K562 (cell line): ENCODE measurements around the gene PRC1.

Source experiments
- FOS ChIP-seq: IDR thresholded peaks from 3 replicates; pipeline ENCODE4 v1.6.1; 2011; ENCODE audit not compliant: insufficient read length; ENCODE audit errors: extremely low read depth
- RBBP5 ChIP-seq: fragments of 200-600 bp; sonication (generic); IDR thresholded peaks from 2 replicates; pipeline ENCODE4 v1.6.1; 2012; ENCODE audit warnings: borderline replicate concordance, mild to moderate bottlenecking, low read length, control low read depth, inconsistent platforms; ENCODE audit not compliant: insufficient read depth, poor library complexity, severe bottlenecking
- TF ChIP-seq, protein P1 (sequence below): IDR thresholded peaks from 2 replicates; pipeline ENCODE4 v1.6.1; 2016; ENCODE audit warnings: missing genetic modification characterization, missing compliant biosample characterization
- TF ChIP-seq, protein P2 (sequence below): sonication (generic); formaldehyde crosslinking; IDR thresholded peaks from 2 replicates; pipeline ENCODE4 v1.8.0; 2022; ENCODE audit warnings: mild to moderate bottlenecking, missing genetic modification reagents

DNA sequence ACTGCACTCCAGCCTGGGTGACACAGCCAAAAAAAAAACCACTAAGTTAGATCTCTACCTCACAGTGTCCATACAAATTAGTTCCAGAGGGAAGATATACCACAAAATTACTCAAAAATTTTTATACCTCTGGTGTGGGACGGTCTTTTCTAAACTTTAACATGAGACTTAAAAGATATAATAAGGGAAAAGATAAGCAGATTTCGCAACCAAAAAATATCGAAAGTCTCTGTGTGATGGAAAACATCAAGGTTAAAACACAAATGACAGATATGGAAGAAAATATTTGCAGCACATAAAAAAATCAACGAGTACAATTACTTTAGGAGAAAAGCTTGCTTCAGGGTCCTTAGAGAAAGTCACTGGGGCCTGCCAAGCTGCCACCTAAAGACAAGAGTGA lies 72.4 kb downstream of the PRC1 start:
- TF ChIP-seq FOS (no peak), RBBP5 (no peak)
- TF ChIP-seq, protein P1, sequence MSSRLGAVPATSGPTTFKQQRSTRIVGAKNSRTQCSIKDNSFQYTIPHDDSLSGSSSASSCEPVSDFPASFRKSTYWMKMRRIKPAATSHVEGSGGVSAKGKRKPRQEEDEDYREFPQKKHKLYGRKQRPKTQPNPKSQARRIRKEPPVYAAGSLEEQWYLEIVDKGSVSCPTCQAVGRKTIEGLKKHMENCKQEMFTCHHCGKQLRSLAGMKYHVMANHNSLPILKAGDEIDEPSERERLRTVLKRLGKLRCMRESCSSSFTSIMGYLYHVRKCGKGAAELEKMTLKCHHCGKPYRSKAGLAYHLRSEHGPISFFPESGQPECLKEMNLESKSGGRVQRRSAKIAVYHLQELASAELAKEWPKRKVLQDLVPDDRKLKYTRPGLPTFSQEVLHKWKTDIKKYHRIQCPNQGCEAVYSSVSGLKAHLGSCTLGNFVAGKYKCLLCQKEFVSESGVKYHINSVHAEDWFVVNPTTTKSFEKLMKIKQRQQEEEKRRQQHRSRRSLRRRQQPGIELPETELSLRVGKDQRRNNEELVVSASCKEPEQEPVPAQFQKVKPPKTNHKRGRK (tag), result no peak
- TF ChIP-seq, protein P2, sequence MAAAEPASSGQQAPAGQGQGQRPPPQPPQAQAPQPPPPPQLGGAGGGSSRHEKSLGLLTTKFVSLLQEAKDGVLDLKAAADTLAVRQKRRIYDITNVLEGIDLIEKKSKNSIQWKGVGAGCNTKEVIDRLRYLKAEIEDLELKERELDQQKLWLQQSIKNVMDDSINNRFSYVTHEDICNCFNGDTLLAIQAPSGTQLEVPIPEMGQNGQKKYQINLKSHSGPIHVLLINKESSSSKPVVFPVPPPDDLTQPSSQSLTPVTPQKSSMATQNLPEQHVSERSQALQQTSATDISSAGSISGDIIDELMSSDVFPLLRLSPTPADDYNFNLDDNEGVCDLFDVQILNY (CRISPR knock-in tag), result no peak
